Sigmoid colon (tissue), 3 donors: Measurements from ENCODE around the gene KMT5C.

Source experiments
- CTCF ChIP-seq, 4 experiments: fragments of 450-650 bp in 3 of 4; fragments of 200-600 bp in 1 of 4; IDR thresholded peaks; one replicate each; pipeline ENCODE4 v1.5.1; 2016 to 2019; ENCODE audit warnings: antibody characterized with exemption in 4 of 4, mild to moderate bottlenecking in 3 of 4, moderate library complexity in 2 of 4
- POLR2A ChIP-seq, 2 donors: fragments of 450-650 bp; IDR thresholded peaks; one replicate each; pipeline ENCODE4 v1.6.1; 2016; ENCODE audit warnings: antibody characterized with exemption in 2 of 2, mild to moderate bottlenecking in 2 of 2, moderate library complexity in 2 of 2

- TF ChIP-seq POLR2A (IDR thresholded peaks at IDR 0.05) (no peak), CTCF (IDR thresholded peaks at IDR 0.05) (no peak)
These were observed 21.2 kb downstream of the KMT5C start for GRCh38 chr19:55360902-55361301.
